ENCODE results near the gene PCDHA5. TPM values are rescaled to one million over a fixed set of nuclear protein-coding genes. Genes with fewer than 3 reads are reported as not detected.
"Not testable (repeated sequence)": the region's sequence is repeated elsewhere in the genome, so short reads cannot be mapped to it uniquely, and the experiment has no call there.

PCDHA5 gene
- total RNA-seq, 4 donors from 2014 or later = 0.61 to 2.3 (median 0.69) TPM; not detected in 1

DNA sequence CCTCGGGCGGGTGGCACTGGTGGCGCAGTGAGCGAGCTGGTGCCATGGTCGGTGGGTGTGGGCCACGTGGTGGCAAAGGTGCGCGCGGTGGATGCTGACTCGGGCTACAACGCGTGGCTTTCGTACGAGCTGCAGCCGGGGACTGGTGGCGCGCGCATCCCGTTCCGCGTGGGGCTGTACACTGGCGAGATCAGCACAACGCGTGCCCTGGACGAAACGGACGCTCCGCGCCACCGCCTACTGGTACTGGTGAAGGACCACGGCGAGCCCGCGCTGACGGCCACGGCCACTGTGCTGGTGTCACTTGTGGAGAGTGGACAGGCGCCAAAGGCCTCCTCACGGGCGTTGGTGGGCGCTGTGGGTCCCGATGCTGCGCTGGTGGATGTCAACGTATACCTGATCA is 12.5 kb upstream of the PCDHA5 start:
- Histone ChIP-seq H3K4me1 (no peaks in the 10 kb centered on the region), H3K9me3 (no peaks in the 10 kb centered on the region), H3K4me3 (no peak overlapping the region), H3K27ac (no peak overlapping the region), H3K36me3 (no peaks in the 10 kb centered on the region), H3K27me3 (no peaks in the 10 kb centered on the region)
- DNase-seq = peak in 1 of 2 donors; percentile 13
- TF ChIP-seq POLR2A (IDR thresholded peaks at IDR 0.05) = no peak
- TF ChIP-seq, protein P1, sequence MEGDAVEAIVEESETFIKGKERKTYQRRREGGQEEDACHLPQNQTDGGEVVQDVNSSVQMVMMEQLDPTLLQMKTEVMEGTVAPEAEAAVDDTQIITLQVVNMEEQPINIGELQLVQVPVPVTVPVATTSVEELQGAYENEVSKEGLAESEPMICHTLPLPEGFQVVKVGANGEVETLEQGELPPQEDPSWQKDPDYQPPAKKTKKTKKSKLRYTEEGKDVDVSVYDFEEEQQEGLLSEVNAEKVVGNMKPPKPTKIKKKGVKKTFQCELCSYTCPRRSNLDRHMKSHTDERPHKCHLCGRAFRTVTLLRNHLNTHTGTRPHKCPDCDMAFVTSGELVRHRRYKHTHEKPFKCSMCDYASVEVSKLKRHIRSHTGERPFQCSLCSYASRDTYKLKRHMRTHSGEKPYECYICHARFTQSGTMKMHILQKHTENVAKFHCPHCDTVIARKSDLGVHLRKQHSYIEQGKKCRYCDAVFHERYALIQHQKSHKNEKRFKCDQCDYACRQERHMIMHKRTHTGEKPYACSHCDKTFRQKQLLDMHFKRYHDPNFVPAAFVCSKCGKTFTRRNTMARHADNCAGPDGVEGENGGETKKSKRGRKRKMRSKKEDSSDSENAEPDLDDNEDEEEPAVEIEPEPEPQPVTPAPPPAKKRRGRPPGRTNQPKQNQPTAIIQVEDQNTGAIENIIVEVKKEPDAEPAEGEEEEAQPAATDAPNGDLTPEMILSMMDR (IDR thresholded peaks at IDR 0.05) = no peak
- intact Hi-C loops (cut with DNase I; ENCODE audit: low total_unique reads) = no loop called here

- H3K27ac ChIP-seq = no peak overlapping the region
- no peaks in the 10 kb centered on the region for H3K36me3 ChIP-seq
- H3K9me3 ChIP-seq = peaks cover 0 to 13% of the 10 kb centered on the region in 2 donors
- H3K4me3 ChIP-seq = no peak overlapping the region
- no peak for DNase-seq
- peaks cover 0 to 12% of the 10 kb centered on the region in 2 donors for H3K27me3 ChIP-seq
- H3K4me1 ChIP-seq = no peaks in the 10 kb centered on the region
- intact Hi-C loops (cut with DNase I; ENCODE audit: low total_unique reads) = no loop called here
- TF ChIP-seq, protein P1 (IDR thresholded peaks at IDR 0.05) = no peak
- no peak for TF ChIP-seq POLR2A (IDR thresholded peaks at IDR 0.05)
Measured at GRCh38 chr5:140822281-140822629, 842 bp downstream of the PCDHA5 start.

DNA sequence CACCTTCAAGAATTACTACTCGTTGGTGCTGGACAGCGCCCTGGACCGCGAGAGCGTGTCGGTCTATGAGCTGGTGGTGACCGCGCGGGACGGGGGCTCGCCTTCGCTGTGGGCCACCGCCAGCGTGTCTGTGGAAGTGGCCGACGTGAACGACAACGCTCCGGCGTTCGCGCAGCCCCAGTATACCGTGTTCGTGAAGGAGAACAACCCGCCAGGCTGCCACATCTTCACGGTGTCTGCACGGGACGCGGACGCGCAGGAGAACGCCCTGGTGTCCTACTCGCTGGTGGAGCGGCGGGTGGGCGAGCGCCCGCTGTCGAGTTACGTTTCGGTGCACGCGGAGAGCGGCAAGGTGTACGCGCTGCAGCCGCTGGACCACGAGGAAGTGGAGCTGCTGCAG is 1.6 kb downstream of the PCDHA5 start:
- H3K27ac ChIP-seq; H3K4me1 ChIP-seq; H3K36me3 ChIP-seq; intact Hi-C loops (cut with DNase I; ENCODE audit: low total_unique reads); DNase-seq; H3K4me3 ChIP-seq: not testable (repeated sequence)
- Histone ChIP-seq H3K27me3 (peaks cover 0 to 12% of the 10 kb centered on the region in 2 donors), H3K9me3 (peaks cover 0 to 13% of the 10 kb centered on the region in 2 donors)

DNA sequence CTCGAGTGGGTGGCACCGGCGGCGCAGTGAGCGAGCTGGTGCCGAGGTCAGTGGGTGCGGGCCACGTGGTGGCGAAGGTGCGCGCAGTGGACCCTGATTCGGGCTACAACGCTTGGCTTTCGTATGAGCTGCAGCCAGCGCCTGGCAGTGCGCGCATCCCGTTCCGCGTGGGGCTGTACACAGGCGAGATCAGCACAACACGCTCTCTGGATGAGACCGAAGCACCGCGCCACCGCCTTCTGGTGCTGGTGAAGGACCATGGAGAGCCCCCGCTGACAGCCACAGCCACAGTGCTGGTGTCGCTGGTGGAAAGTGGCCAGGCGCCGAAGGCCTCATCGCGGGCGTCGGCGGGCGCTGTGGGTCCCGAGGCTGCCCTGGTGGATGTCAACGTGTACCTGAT is 2.1 kb downstream of the PCDHA5 start:
- Histone ChIP-seq H3K36me3 (no peaks in the 10 kb centered on the region), H3K4me1 (no peaks in the 10 kb centered on the region), H3K4me3 (no peak overlapping the region), H3K27ac (no peak overlapping the region), H3K27me3 (peaks cover 0 to 12% of the 10 kb centered on the region in 2 donors), H3K9me3 (peaks cover 0 to 13% of the 10 kb centered on the region in 2 donors)
- no peak for DNase-seq
- TF ChIP-seq POLR2A (IDR thresholded peaks at IDR 0.05) = no peak
- TF ChIP-seq, protein P1 (IDR thresholded peaks at IDR 0.05) = no peak
- intact Hi-C loops (cut with DNase I; ENCODE audit: low total_unique reads) = no loop called here

- Histone ChIP-seq H3K4me1 (no peaks in the 10 kb centered on the region), H3K36me3 (no peaks in the 10 kb centered on the region), H3K4me3 (peak within 1 kb of the TSS; percentile 19 to 21), H3K27ac (no peak within 1 kb of the TSS), H3K27me3 (no peaks in the 10 kb centered on the region), H3K9me3 (peaks cover 0 to 16% of the 10 kb centered on the region in 2 donors)
- intact Hi-C loops (cut with DNase I; ENCODE audit: low total_unique reads) = no loop called here
- TF ChIP-seq POLR2A (IDR thresholded peaks at IDR 0.05) = no peak
- TF ChIP-seq, protein P1 (IDR thresholded peaks at IDR 0.05) = peak in 1 of 4 experiments; percentile 30
- no peak for DNase-seq
Measured at GRCh38 chr5:140827704-140828361, 6.4 kb downstream of the PCDHA5 start, which contains the start of gene PCDHA6. Gene PCDHA6, plus strand, starts transcription at chr5:140827960. Its CDS starts 132 bp downstream, at chr5:140828092.
